Measurements from ENCODE around the gene SAA4.

The SAA4 gene

DNA sequence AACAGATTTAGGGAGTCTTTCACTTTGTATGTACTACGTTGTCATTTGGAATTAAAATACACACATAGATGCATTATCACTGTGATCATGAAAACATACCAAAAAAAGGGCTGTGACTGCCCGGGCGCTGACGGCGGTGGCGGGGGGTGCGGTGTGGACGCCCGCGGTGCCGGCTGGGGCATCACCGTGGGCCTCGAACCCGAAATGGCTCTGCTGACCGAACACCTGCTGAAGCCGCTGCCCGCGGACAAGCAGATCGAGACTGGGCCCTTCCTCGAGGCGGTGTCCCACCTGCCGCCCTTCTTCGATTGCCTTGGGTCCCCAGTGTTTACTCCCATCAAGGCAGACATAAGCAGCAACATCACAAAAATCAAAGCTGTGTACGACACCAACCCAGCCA is 47.8 kb downstream of the SAA4 start:
- TF ChIP-seq, protein P1, sequence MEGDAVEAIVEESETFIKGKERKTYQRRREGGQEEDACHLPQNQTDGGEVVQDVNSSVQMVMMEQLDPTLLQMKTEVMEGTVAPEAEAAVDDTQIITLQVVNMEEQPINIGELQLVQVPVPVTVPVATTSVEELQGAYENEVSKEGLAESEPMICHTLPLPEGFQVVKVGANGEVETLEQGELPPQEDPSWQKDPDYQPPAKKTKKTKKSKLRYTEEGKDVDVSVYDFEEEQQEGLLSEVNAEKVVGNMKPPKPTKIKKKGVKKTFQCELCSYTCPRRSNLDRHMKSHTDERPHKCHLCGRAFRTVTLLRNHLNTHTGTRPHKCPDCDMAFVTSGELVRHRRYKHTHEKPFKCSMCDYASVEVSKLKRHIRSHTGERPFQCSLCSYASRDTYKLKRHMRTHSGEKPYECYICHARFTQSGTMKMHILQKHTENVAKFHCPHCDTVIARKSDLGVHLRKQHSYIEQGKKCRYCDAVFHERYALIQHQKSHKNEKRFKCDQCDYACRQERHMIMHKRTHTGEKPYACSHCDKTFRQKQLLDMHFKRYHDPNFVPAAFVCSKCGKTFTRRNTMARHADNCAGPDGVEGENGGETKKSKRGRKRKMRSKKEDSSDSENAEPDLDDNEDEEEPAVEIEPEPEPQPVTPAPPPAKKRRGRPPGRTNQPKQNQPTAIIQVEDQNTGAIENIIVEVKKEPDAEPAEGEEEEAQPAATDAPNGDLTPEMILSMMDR (IDR thresholded peaks at IDR 0.05; ENCODE audit: low read depth, low read length, missing control alignments) = no peak
- no peak for DNase-seq (ENCODE audit: extremely low read depth, low read depth)
- H3K4me3 ChIP-seq (replicated peaks; ENCODE audit: low read depth, low read length) = no peak overlapping the region
